BLaER1 treated with 17β-estradiol and CSF1 and Interleukin-3, amounts not matched to agents 10 nM and 100 nM (cell line): Measurements from ENCODE around the gene PPP2R5A.
"Not testable (repeated sequence)": the region's sequence is repeated elsewhere in the genome, so short reads cannot be mapped to it uniquely, and the experiment has no call there.

ENCODE experiments used
- H3K27ac ChIP-seq, 11 experiments: shearing (Covaris generic); formaldehyde crosslinking; 2 replicates each; pipeline ENCODE4 v1.8.1; 2022
- H3K27me3 ChIP-seq, 11 experiments: shearing (Covaris generic); formaldehyde crosslinking; 2 replicates each; pipeline ENCODE4 v1.8.1; 2022
- H3K36me3 ChIP-seq, 11 experiments: shearing (Covaris generic); formaldehyde crosslinking; 2 replicates each; pipeline ENCODE4 v1.8.1; 2022
- H3K4me1 ChIP-seq, 10 experiments: shearing (Covaris generic); formaldehyde crosslinking; 2 replicates each; pipeline ENCODE4 v1.8.1; 2022
- H3K4me2 ChIP-seq, 11 experiments: shearing (Covaris generic); formaldehyde crosslinking; 2 replicates each; pipeline ENCODE4 v1.8.1; 2022
- H3K4me3 ChIP-seq, 10 experiments: shearing (Covaris generic); formaldehyde crosslinking; 2 replicates each; pipeline ENCODE4 v1.8.1; 2022
- H3K9ac ChIP-seq, 11 experiments: shearing (Covaris generic); formaldehyde crosslinking; 2 replicates each; pipeline ENCODE4 v1.8.1; 2022
- H3K9me3 ChIP-seq, 11 experiments: shearing (Covaris generic); formaldehyde crosslinking; replicated peaks in 1 of 11; 2 replicates each; pipeline ENCODE4 v1.8.1; 2022
- H4K20me1 ChIP-seq, 11 experiments: shearing (Covaris generic); formaldehyde crosslinking; 2 replicates each; pipeline ENCODE4 v1.8.1; 2022
- Cebpa-rat ChIP-seq, 11 experiments: shearing (Covaris generic); IDR thresholded peaks; 2 replicates each; pipeline ENCODE4 v1.8.1; 2022

The PPP2R5A gene

DNA sequence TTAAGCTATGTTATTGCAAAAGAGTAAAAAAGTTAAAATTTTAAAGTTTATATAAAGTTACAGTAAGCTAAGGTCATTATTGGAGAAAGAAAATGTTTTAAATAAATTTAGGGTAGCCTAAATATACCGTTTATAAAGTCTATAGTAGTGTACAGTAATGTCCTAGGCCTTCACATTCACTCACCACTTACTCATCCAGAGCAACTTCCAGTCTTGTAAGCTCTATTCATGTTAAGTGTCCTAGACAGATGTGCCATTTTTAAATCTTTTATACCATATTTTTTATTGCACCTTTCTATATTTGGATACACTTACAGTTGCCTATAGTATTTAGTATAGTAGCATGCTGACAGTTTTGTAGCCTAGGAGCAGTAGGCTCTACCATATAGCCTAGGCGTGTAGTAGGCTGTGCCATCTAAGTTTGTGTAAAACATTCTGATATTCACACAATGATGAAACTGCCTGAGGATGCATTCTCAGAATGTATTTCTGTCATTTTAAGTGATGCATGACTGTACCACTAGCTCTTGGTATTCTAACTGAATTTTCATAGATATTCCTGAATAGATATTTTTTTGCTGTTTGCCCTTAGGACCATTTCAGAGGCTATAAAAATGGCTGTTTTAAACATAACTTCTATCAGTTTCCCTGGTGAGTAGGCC lies 26.8 kb downstream of the PPP2R5A start:
- no peak overlapping the region for H3K4me2 ChIP-seq
- no peak for TF ChIP-seq Cebpa-rat (IDR thresholded peaks at IDR 0.05)
- no peak overlapping the region for H3K9ac ChIP-seq
- peaks cover 2 to 83% (median 66%) of the 10 kb centered on the region in 11 experiments; a peak in 18 of 22 replicates for H4K20me1 ChIP-seq
- no peak overlapping the region for H3K27ac ChIP-seq
- H3K9me3 ChIP-seq, result peaks cover 0 to 64% (median 45%) of the 10 kb centered on the region in 11 experiments; a peak in 18 of 22 replicates
- peaks cover 40 to 93% (median 76%) of the 10 kb centered on the region in 11 experiments; a peak in 21 of 22 replicates for H3K36me3 ChIP-seq
- no peaks in the 10 kb centered on the region for H3K27me3 ChIP-seq
- H3K4me1 ChIP-seq, result peaks cover 0 to 25% (median 0%) of the 10 kb centered on the region in 10 experiments; a peak in 6 of 20 replicates
- H3K4me3 ChIP-seq, result no peak overlapping the region

DNA sequence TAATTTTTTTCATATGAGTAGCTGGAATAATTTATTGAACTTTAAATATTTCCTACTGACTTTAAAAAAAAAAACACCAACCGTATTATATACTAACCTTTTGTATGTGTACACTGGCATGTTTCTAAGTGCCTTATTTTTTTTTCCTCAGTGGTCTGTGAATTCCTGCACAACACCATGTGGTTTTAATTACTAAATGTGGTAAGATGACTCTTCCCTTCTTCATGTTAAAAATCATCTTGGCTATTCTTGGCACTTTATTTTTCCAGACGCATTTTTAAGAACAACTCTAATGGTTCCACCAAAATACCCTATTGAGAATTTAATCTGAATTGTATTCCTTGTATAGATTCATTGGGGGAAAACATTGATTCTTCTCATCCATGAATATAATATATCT lies 28.4 kb downstream of the PPP2R5A start:
- Histone ChIP-seq H3K4me3 (no peak overlapping the region), H3K27ac (no peak overlapping the region), H4K20me1 (peaks cover 4 to 86% (median 64%) of the 10 kb centered on the region in 11 experiments; a peak in 19 of 22 replicates), H3K4me2 (no peak overlapping the region), H3K36me3 (peaks cover 27 to 90% (median 70%) of the 10 kb centered on the region in 11 experiments; a peak in 21 of 22 replicates), H3K4me1 (peaks cover 0 to 21% (median 0%) of the 10 kb centered on the region in 10 experiments; a peak in 6 of 20 replicates), H3K27me3 (no peaks in the 10 kb centered on the region), H3K9me3 (peaks cover 0 to 58% (median 43%) of the 10 kb centered on the region in 11 experiments; a peak in 18 of 22 replicates), H3K9ac (no peak overlapping the region)
- no peak for TF ChIP-seq Cebpa-rat (IDR thresholded peaks at IDR 0.05)

DNA sequence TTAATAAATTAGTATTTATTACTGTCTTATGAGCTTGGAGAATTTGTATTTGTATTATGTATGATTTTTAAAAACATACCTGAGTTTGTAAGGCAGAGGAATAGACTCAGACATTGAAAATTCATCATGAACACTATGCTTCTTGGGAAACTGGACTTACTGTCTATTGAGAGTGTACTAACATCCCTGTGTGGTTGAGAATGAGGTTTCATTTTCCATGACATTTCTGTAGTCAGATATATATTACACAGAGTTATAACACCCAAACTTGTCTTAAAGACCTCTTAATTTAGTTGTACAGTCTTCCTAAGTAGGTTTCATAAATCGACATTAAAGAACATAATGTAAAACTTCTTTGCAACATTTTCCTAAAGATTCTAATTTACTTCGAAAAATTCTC lies 30.0 kb downstream of the PPP2R5A start:
- peaks cover 16 to 90% (median 66%) of the 10 kb centered on the region in 11 experiments; a peak in 21 of 22 replicates for H3K36me3 ChIP-seq
- H3K9me3 ChIP-seq, result peaks cover 0 to 57% (median 47%) of the 10 kb centered on the region in 11 experiments; a peak in 19 of 22 replicates
- H3K9ac ChIP-seq, result no peak overlapping the region
- no peak overlapping the region for H3K4me2 ChIP-seq
- peaks cover 0 to 8% (median 0%) of the 10 kb centered on the region in 10 experiments; a peak in 6 of 20 replicates for H3K4me1 ChIP-seq
- no peaks in the 10 kb centered on the region for H3K27me3 ChIP-seq
- peaks cover 4 to 81% (median 52%) of the 10 kb centered on the region in 11 experiments; a peak in 19 of 22 replicates for H4K20me1 ChIP-seq
- no peak for TF ChIP-seq Cebpa-rat (IDR thresholded peaks at IDR 0.05)
- H3K27ac ChIP-seq, result no peak overlapping the region
- H3K4me3 ChIP-seq, result no peak overlapping the region

DNA sequence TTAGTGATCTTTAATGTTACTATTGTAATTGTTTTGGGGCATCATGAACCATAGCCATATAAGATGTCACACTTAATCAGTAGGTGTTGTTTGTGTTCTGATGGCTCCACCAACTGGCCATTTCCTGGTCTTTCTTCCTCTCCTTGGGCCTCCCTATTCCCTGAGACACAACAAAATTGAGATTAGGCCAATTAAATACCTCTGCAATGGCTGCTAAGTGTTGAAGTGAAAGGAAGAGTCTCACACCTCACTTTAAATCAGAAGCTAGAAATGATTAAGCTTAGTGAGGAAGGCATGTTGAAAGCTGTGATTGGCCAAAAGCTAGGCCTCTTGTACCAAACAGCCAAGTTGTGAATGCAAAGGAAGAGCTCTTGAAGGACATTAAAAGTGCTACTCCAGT lies 30.7 kb downstream of the PPP2R5A start:
- no peak overlapping the region for H3K4me3 ChIP-seq
- no peak overlapping the region; a peak in 2 of 22 replicates for H3K27ac ChIP-seq
- no peak overlapping the region for H3K9ac ChIP-seq
- TF ChIP-seq Cebpa-rat (IDR thresholded peaks at IDR 0.05), result no peak
- peaks cover 4 to 74% (median 44%) of the 10 kb centered on the region in 11 experiments; a peak in 18 of 22 replicates for H4K20me1 ChIP-seq
- peaks cover 16 to 84% (median 62%) of the 10 kb centered on the region in 11 experiments; a peak in 21 of 22 replicates for H3K36me3 ChIP-seq
- peaks cover 0 to 1% (median 0%) of the 10 kb centered on the region in 10 experiments; a peak in 2 of 20 replicates for H3K4me1 ChIP-seq
- peaks cover 0 to 56% (median 47%) of the 10 kb centered on the region in 11 experiments; a peak in 19 of 22 replicates for H3K9me3 ChIP-seq
- no peaks in the 10 kb centered on the region for H3K27me3 ChIP-seq
- no peak overlapping the region for H3K4me2 ChIP-seq

DNA sequence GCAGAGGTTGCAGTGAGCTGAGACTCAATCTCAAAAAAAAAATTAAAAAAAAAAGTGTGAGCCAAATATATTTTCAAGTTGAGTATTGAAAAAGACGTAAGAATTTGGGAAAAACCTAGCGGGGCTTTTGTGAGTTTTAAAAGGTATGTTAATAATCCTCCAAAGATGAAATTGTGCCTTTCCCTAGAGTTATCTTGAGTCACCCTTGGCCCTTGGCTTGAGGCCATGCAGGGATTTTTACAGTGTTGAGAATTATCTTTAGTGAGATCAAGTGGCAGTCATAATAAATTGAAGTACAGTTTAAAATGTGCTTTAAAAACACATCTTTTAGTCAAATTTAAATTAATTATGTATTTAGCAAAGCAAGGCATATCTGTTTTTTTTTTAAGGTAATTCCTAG lies 32.7 kb downstream of the PPP2R5A start:
- peaks cover 8 to 67% (median 45%) of the 10 kb centered on the region in 11 experiments; a peak in 21 of 22 replicates for H3K36me3 ChIP-seq
- no peaks in the 10 kb centered on the region for H3K27me3 ChIP-seq
- H3K4me3 ChIP-seq, result no peak overlapping the region
- no peaks in the 10 kb centered on the region for H3K4me1 ChIP-seq
- TF ChIP-seq Cebpa-rat (IDR thresholded peaks at IDR 0.05), result no peak
- H3K4me2 ChIP-seq, result no peak overlapping the region
- no peak overlapping the region for H3K27ac ChIP-seq
- H3K9ac ChIP-seq, result no peak overlapping the region
- H3K9me3 ChIP-seq, result peaks cover 0 to 38% (median 28%) of the 10 kb centered on the region in 11 experiments; a peak in 19 of 22 replicates
- peaks cover 4 to 66% (median 40%) of the 10 kb centered on the region in 11 experiments; a peak in 18 of 22 replicates for H4K20me1 ChIP-seq

DNA sequence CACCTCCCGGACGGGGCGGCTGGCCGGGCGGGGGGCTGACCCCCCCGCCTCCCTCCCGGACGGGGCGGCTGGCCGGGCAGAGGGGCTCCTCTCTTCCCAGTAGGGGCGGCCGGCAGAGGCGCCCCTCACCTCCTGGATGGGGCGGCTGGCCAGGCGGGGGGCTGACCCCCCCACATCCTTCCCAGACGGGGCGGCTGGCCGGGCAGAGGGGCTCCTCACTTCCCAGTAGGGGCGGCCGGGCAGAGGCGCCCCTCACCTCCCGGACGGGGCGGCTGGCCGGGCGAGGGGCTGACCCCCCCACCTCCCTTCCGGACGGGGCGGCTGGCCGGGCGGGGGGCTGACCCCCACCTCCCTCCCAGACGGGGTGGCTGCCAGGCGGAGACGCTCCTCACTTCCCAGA lies 35.8 kb downstream of the PPP2R5A start:
- H3K27me3 ChIP-seq, H3K27ac ChIP-seq, H3K4me2 ChIP-seq, H3K9ac ChIP-seq, H3K4me3 ChIP-seq, H3K4me1 ChIP-seq: not testable (repeated sequence)
- Histone ChIP-seq H4K20me1 (peaks cover 3 to 69% (median 54%) of the 10 kb centered on the region in 11 experiments; a peak in 19 of 22 replicates), H3K9me3 (peaks cover 0 to 30% (median 20%) of the 10 kb centered on the region in 11 experiments; a peak in 19 of 22 replicates), H3K36me3 (peaks cover 0 to 58% (median 34%) of the 10 kb centered on the region in 11 experiments; a peak in 20 of 22 replicates)

DNA sequence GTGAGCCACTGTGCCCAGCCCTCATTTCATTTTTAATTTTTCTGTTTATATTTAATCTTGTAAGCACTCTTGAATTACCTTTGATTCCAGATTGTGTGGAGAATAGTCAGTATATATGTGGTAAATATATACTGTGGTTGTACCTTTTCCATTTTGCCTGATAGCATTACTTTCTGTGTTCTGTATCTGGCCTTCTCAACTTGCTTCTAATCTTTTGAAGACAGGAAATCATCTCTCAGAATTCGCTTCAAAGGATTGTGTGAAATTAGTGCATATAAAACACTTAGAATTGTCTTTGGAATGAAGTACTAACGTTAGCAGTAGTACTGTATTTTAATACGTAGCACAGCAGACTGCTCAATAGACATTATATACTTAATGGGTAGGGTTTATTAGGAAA lies 37.9 kb downstream of the PPP2R5A start:
- H3K4me3 ChIP-seq, result no peak overlapping the region
- H3K27me3 ChIP-seq, result no peaks in the 10 kb centered on the region
- TF ChIP-seq Cebpa-rat (IDR thresholded peaks at IDR 0.05), result no peak
- peaks cover 0 to 69% (median 54%) of the 10 kb centered on the region in 11 experiments; a peak in 16 of 22 replicates for H4K20me1 ChIP-seq
- no peak overlapping the region for H3K27ac ChIP-seq
- no peaks in the 10 kb centered on the region for H3K4me1 ChIP-seq
- H3K4me2 ChIP-seq, result no peak overlapping the region
- no peak overlapping the region for H3K9ac ChIP-seq
- H3K36me3 ChIP-seq, result peaks cover 0 to 60% (median 25%) of the 10 kb centered on the region in 11 experiments; a peak in 20 of 22 replicates
- H3K9me3 ChIP-seq, result peaks cover 0 to 28% (median 18%) of the 10 kb centered on the region in 11 experiments; a peak in 19 of 22 replicates

DNA sequence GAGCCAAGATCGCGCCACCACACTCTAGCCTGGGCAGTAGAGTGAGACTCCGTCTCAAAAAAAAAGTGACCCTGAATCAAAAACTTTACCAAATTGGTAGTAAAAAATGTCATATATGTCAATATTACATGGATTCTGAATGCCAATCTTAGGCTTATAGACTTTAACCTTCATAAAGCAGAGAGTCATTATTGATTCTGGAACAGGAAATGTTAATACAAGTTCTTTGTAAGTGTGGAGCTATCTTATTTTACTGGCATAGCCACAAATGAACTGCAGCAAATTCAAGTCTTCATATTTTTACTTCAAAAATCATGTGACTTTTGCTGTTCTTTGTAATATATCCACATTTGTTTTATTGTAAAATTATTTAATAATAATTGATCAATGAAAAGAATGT lies 41.3 kb downstream of the PPP2R5A start:
- Histone ChIP-seq H3K4me3 (no peak overlapping the region), H3K9ac (no peak overlapping the region), H3K4me2 (no peak overlapping the region), H4K20me1 (peaks cover 0 to 87% (median 74%) of the 10 kb centered on the region in 11 experiments; a peak in 18 of 22 replicates), H3K36me3 (peaks cover 26 to 72% (median 43%) of the 10 kb centered on the region in 11 experiments), H3K27me3 (no peaks in the 10 kb centered on the region), H3K4me1 (no peaks in the 10 kb centered on the region), H3K9me3 (peaks cover 0 to 2% (median 0%) of the 10 kb centered on the region in 11 experiments; a peak in 1 of 22 replicates), H3K27ac (no peak overlapping the region)
- TF ChIP-seq Cebpa-rat (IDR thresholded peaks at IDR 0.05), result no peak

DNA sequence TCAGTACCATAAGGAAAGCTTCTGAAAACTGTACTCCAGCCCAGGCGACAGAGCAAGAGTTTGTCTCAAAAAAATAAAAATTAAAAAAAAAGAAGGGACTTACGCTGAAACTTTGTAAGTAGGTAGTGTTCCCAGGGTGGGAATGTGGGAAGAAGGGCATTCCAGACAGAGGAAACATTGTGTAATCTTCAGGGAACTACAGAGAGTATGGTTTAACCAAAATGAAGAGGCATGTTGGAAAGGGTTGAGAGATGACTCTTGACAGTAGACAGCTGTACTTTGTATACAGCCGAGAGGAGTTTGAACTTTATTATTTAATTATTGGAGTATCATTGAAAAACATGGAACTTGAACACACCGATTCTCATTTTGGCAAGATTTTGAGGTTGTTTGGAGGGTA lies 43.0 kb downstream of the PPP2R5A start:
- Histone ChIP-seq H3K9ac (no peak overlapping the region), H3K36me3 (peaks cover 41 to 83% (median 54%) of the 10 kb centered on the region in 11 experiments), H4K20me1 (peaks cover 0 to 88% (median 73%) of the 10 kb centered on the region in 11 experiments; a peak in 18 of 22 replicates), H3K27me3 (no peaks in the 10 kb centered on the region), H3K4me2 (no peak overlapping the region), H3K9me3 (peaks cover 0 to 2% (median 0%) of the 10 kb centered on the region in 11 experiments; a peak in 1 of 22 replicates), H3K4me1 (no peaks in the 10 kb centered on the region), H3K4me3 (no peak overlapping the region), H3K27ac (no peak overlapping the region)
- no peak for TF ChIP-seq Cebpa-rat (IDR thresholded peaks at IDR 0.05)
